Testis (tissue), 3 donors: ENCODE measurements around the gene KPTN. TPM values are rescaled to one million over a fixed set of nuclear protein-coding genes. Genes with fewer than 3 reads are reported as not detected.

Experiments used
- DNase-seq: peaks from one replicate; pipeline ENCODE4 v3.0.0-alpha.2; 2019
- H3K27ac ChIP-seq, 2 donors: fragments of 200-600 bp; sonication (generic); one replicate each; pipeline ENCODE4 v1.5.1; 2019
- H3K27me3 ChIP-seq: fragments of 200-600 bp; sonication (generic); one replicate; pipeline ENCODE4 v1.5.1; 2019
- H3K36me3 ChIP-seq: fragments of 200-600 bp; sonication (generic); one replicate; pipeline ENCODE4 v1.5.1; 2017; ENCODE audit warnings: low read depth; ENCODE audit errors: missing control alignments
- H3K4me1 ChIP-seq: fragments of 200-600 bp; sonication (generic); one replicate; pipeline ENCODE4 v1.5.1; 2019
- H3K4me3 ChIP-seq, 2 donors: fragments of 200-600 bp; sonication (generic); one replicate each; pipeline ENCODE4 v1.5.1; 2017 to 2019
- H3K9me3 ChIP-seq: fragments of 200-600 bp; sonication (generic); one replicate; pipeline ENCODE4 v1.5.1; 2017
- POLR2A ChIP-seq: fragments of 450-650 bp; IDR thresholded peaks from one replicate; pipeline ENCODE4 v1.6.1; 2017; ENCODE audit warnings: antibody characterized with exemption, mild to moderate bottlenecking, moderate library complexity
- WGBS, 2 donors: methylation state at CpG; one replicate each; pipeline ENCODE4 v1.1.5; 2018; 5-methylcytosine and 5-hydroxymethylcytosine counted together
- intact Hi-C: fragments of 100-400 bp; cut with DNase I; formaldehyde crosslinking; loops from one replicate; pipeline ENCODE4 v1.15.1; 2023; ENCODE audit warnings: low total_unique reads
- polyA plus RNA-seq: library from polyadenylated mRNA; stranded (reverse); fragments of 350-450 nt; fragmentation: Illumina TruSeq; extraction: RNeasy Lipid Tissue Mini Kit (QIAGEN cat#74804); gene quantifications from one replicate; pipeline ENCODE4 v1.2.3, GENCODE V29; 2014; ENCODE audit warnings: low read depth, low replicate concordance; ENCODE audit not compliant: insufficient read depth
- total RNA-seq, 2 donors: library from RNA; depleted of rRNA; stranded (reverse); fragments of >200 nt; gene quantifications; one replicate each; pipeline ENCODE4 v1.2.3, GENCODE V29; 2016
- TF ChIP-seq, protein P1 (sequence below), 3 experiments: fragments of 450-650 bp in 2 of 3; fragments of 200-600 bp in 1 of 3; sonication (generic) in 1 of 3; IDR thresholded peaks; one replicate each; pipeline ENCODE4 v1.5.1; 2016 to 2019; ENCODE audit warnings: antibody characterized with exemption in 3 of 3, mild to moderate bottlenecking in 2 of 3, moderate library complexity in 1 of 3

KPTN gene
- total and polyA plus RNA-seq, 3 donors from 2014 or later = 12.9 to 30.0 (median 13.5) TPM

DNA sequence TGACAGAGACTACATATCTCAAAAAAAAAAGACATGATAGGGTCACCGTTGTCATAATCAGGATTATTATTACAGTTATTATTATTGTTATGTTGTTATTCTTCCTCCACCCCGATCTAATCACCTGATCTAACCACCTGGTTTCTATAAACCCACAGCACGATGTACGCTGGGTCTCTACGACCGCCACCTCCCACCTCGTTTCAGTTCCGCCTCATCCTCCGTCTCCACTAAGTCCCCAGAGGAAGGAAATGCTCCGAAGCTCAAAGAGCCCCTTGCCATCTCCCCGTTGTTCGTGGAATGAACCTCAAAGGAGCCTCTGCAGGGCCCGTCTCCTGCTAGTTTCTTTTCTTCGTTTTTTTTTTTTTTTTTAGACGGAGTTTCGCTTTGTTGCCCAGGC, 48.8 kb downstream of the KPTN start:
- intact Hi-C loops = loop anchor here (5.0 to 10.0 kb wide), 2 partner anchors 80 to 262 kb away; partner anchors contain the start of gene NAPA

DNA sequence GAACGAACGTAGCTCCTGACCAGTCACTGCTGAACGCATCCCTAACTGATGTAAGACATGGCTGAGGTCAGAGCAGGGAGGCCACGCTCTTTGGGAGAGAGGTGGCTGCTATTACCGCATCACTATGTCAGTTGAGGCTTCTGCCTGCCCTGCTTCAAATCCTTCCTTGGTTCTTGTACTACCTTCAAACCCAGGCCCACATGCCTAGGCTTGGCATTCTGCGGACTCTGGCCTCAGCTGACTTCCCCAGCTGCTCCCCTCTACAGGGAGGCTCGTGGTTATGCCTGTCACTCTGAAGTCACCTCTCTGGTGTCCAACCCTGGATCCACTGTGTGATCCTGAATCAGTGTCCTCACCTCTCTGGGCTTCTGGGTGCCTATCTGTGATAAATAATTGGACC, 49.9 kb downstream of the KPTN start:
- intact Hi-C loops = loop anchor here (10.0 kb wide), 1 partner anchor 81 kb away; the partner anchor contains the start of gene NAPA
- H3K4me1 ChIP-seq = peaks cover 6% of the 10 kb centered on the region
- H3K27ac ChIP-seq = no peak overlapping the region
- no peak overlapping the region for H3K4me3 ChIP-seq
- H3K36me3 ChIP-seq = no peaks in the 10 kb centered on the region
- TF ChIP-seq, protein P1, sequence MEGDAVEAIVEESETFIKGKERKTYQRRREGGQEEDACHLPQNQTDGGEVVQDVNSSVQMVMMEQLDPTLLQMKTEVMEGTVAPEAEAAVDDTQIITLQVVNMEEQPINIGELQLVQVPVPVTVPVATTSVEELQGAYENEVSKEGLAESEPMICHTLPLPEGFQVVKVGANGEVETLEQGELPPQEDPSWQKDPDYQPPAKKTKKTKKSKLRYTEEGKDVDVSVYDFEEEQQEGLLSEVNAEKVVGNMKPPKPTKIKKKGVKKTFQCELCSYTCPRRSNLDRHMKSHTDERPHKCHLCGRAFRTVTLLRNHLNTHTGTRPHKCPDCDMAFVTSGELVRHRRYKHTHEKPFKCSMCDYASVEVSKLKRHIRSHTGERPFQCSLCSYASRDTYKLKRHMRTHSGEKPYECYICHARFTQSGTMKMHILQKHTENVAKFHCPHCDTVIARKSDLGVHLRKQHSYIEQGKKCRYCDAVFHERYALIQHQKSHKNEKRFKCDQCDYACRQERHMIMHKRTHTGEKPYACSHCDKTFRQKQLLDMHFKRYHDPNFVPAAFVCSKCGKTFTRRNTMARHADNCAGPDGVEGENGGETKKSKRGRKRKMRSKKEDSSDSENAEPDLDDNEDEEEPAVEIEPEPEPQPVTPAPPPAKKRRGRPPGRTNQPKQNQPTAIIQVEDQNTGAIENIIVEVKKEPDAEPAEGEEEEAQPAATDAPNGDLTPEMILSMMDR (IDR thresholded peaks at IDR 0.05) = no peak
- TF ChIP-seq POLR2A = no peak
- 74 to 86% methylated on average over 4 to 7 of the region's 7 CpGs for WGBS, 2 donors
- H3K9me3 ChIP-seq = no peaks in the 10 kb centered on the region
- H3K27me3 ChIP-seq = no peaks in the 10 kb centered on the region
- no peak for DNase-seq

More for the DNA sequence above, 48.8 kb downstream of the KPTN start:
- WGBS, 2 donors = 59 to 63% methylated on average over 16 of the region's 16 CpGs
- H3K36me3 ChIP-seq = no peaks in the 10 kb centered on the region
- no peaks in the 10 kb centered on the region for H3K27me3 ChIP-seq
- no peak overlapping the region for H3K4me3 ChIP-seq
- no peak for DNase-seq
- no peak overlapping the region for H3K27ac ChIP-seq
- peaks cover 2% of the 10 kb centered on the region for H3K4me1 ChIP-seq
- H3K9me3 ChIP-seq = no peaks in the 10 kb centered on the region
- TF ChIP-seq POLR2A = no peak
- TF ChIP-seq, protein P1 (IDR thresholded peaks at IDR 0.05) = no peak

DNA sequence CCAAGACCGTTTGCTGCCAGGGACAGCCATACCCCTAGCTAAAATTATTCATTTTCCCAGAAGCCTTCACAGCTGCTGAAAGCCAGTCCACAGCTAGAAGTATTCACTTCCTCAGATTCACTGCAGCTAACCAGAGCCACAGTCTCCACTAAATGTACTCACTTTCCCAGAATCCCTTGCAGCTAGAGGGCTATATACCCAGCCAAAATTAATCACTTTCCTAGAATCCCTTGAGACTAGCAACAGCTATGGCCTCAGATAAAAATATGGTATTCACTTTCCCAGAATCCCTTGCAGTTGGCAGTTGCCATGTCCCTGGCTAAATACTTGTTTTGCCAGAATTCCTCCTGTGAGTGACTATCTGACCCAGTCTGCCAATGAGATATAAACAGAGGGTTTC, 50.9 kb downstream of the KPTN start:
- no peak for DNase-seq
- intact Hi-C loops = loop anchor here (10.0 kb wide), 1 partner anchor 82 kb away; the partner anchor contains the start of gene NAPA
- no peaks in the 10 kb centered on the region for H3K9me3 ChIP-seq
- TF ChIP-seq POLR2A = no peak
- TF ChIP-seq, protein P1 (IDR thresholded peaks at IDR 0.05) = no peak
- no peaks in the 10 kb centered on the region for H3K36me3 ChIP-seq
- no peaks in the 10 kb centered on the region for H3K27me3 ChIP-seq
- H3K27ac ChIP-seq = no peak overlapping the region
- no peak overlapping the region for H3K4me3 ChIP-seq
- H3K4me1 ChIP-seq = peaks cover 6% of the 10 kb centered on the region
- 73 to 77% methylated on average over 1 of the region's 1 CpG for WGBS, 2 donors

DNA sequence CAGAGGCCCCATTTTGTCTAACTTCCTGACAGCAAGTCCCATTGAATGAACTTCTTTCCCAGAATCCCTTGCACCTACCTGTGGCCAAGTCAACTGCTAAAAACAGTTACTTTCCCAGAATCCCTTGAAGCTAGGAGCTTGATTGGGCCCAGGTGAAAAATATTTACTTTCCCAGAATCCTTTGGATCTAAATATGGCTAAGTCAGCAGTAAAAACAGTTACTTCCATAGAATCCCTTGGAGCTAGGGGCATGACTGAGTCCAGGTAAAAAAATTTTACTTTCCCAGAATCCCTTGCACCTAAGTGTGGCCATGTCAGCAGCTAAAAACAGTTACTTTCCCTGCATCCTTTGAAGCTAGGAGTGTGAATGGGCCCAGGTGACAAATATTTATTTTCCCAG, 51.5 kb downstream of the KPTN start:
- no peaks in the 10 kb centered on the region for H3K9me3 ChIP-seq
- intact Hi-C loops = loop anchor here (10.0 kb wide), 1 partner anchor 82 kb away; the partner anchor contains the start of gene NAPA

More for the DNA sequence above, 51.5 kb downstream of the KPTN start:
- H3K27me3 ChIP-seq = no peaks in the 10 kb centered on the region
- H3K36me3 ChIP-seq = no peaks in the 10 kb centered on the region
- TF ChIP-seq, protein P1 (IDR thresholded peaks at IDR 0.05) = no peak
- TF ChIP-seq POLR2A = no peak
- no peak for DNase-seq
- no peak overlapping the region for H3K4me3 ChIP-seq
- no peak overlapping the region for H3K27ac ChIP-seq
- H3K4me1 ChIP-seq = peaks cover 8% of the 10 kb centered on the region
